ENCODE data around the gene SHC3. TPM values are rescaled to one million over a fixed set of nuclear protein-coding genes. Genes with fewer than 3 reads are reported as not detected.

Gene SHC3
- total and polyA plus RNA-seq, 2 donors from 2014 or later: 0.95 to 1.5 TPM

DNA sequence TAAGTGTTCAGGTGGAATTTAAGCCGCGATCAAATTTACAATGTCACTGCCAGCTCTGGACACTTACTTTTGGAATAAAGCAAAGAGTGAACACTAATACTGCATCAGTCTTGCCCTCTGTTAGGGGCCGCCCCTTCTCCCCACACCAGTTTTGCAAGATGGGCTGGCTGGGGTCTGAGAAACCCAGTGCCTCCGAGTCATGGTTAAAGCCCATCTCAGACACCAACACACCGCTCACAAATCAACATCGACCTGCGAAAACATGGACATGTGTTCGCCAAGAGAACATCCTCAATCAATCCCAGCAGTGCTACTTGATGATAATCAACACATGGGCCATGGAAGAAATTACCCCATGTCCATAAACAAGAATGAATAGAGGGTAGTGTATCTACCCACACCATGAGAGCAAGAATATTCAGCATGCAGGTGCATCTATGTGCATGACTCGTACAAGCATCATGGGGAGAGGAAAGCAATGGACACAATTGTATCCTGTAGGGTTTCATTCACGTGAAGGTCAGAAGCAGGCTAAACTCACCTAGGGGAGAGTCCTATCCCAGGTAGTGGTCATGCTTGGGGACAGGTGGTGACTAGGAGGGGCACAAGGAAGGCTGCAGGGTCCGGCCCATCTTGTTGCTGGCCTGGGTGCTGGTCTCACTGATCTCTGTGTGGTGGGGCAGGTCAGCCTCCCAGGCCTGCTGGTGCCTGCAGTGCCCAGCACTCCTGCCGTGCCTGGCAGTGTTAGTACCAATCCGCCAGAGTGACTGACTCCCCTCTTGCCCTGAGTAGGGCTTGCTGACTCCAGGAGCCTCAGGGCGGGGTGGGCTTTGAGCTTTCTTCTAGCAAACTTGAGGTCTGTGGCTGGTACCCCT is 182.3 kb downstream of the SHC3 start:
- peak overlapping the region in 1 of 3 donors; percentile 3 for H3K4me3 ChIP-seq (ENCODE audit: low read length in 3 of 3)
- no peak for DNase-seq

DNA sequence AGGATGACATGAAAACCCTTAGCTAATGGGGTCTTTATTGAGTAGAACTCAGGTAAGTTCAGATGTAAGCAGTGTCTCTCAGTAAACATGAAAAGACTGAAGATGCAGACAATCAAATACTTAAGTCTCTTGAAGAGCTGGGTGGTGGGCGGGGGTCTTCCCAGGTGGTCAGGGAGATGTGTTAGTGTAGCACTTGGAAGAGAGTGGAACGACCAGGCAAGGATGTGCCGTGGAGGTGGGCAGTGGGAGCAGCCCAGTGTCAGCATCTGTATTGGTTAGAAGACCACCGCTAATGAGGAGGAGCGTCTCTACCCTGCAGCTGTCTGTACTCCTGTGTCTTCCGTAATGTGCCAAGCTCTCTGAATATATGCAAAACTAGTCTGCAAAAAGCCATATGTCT is 183.0 kb downstream of the SHC3 start:
- Histone ChIP-seq H3K27ac (ENCODE audit: low read depth in 2 of 2, low read length in 2 of 2) (peak overlapping the region in 1 of 2 donors; percentile 18), H3K9me3 (ENCODE audit: control insufficient read depth in 2 of 3, insufficient read depth in 1 of 3, low read length in 3 of 3) (no peaks in the 10 kb centered on the region), H3K27me3 (ENCODE audit: control insufficient read depth, insufficient read depth, low read length) (no peaks in the 10 kb centered on the region), H3K9ac (ENCODE audit: low read length in 3 of 3) (no peak overlapping the region), H3K4me1 (ENCODE audit: control insufficient read depth in 2 of 3, insufficient read depth in 2 of 3, low read depth in 1 of 3, low read length in 3 of 3) (peaks cover 0 to 10% (median 7%) of the 10 kb centered on the region in 3 donors), H3K36me3 (ENCODE audit: control insufficient read depth in 2 of 3, insufficient read depth in 3 of 3, low read length in 3 of 3) (peaks cover 0 to 2% (median 0%) of the 10 kb centered on the region in 3 donors), H3K4me3 (ENCODE audit: low read length in 3 of 3) (no peak overlapping the region)
- no peak for FAIRE-seq
- intact Hi-C loops (cut with DNase I): no loop called here
- TF ChIP-seq, protein P1, sequence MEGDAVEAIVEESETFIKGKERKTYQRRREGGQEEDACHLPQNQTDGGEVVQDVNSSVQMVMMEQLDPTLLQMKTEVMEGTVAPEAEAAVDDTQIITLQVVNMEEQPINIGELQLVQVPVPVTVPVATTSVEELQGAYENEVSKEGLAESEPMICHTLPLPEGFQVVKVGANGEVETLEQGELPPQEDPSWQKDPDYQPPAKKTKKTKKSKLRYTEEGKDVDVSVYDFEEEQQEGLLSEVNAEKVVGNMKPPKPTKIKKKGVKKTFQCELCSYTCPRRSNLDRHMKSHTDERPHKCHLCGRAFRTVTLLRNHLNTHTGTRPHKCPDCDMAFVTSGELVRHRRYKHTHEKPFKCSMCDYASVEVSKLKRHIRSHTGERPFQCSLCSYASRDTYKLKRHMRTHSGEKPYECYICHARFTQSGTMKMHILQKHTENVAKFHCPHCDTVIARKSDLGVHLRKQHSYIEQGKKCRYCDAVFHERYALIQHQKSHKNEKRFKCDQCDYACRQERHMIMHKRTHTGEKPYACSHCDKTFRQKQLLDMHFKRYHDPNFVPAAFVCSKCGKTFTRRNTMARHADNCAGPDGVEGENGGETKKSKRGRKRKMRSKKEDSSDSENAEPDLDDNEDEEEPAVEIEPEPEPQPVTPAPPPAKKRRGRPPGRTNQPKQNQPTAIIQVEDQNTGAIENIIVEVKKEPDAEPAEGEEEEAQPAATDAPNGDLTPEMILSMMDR (IDR thresholded peaks at IDR 0.05; ENCODE audit: borderline replicate concordance, extremely low read depth, insufficient read depth): no peak
- peak in 1 of 5 donors; percentile 2 for DNase-seq

More for the DNA sequence above, 182.3 kb downstream of the SHC3 start:
- Histone ChIP-seq H3K27ac (ENCODE audit: low read depth in 2 of 2, low read length in 2 of 2) (no peak overlapping the region), H3K9me3 (ENCODE audit: control insufficient read depth in 2 of 3, insufficient read depth in 1 of 3, low read length in 3 of 3) (no peaks in the 10 kb centered on the region), H3K27me3 (ENCODE audit: control insufficient read depth, insufficient read depth, low read length) (no peaks in the 10 kb centered on the region), H3K9ac (ENCODE audit: low read length in 3 of 3) (no peak overlapping the region), H3K4me1 (ENCODE audit: control insufficient read depth in 2 of 3, insufficient read depth in 2 of 3, low read depth in 1 of 3, low read length in 3 of 3) (peaks cover 0 to 14% (median 7%) of the 10 kb centered on the region in 3 donors), H3K36me3 (ENCODE audit: control insufficient read depth in 2 of 3, insufficient read depth in 3 of 3, low read length in 3 of 3) (peaks cover 0 to 2% (median 0%) of the 10 kb centered on the region in 3 donors)
- FAIRE-seq: no peak
- intact Hi-C loops (cut with DNase I): no loop called here
- TF ChIP-seq, protein P1 (IDR thresholded peaks at IDR 0.05; ENCODE audit: borderline replicate concordance, extremely low read depth, insufficient read depth): no peak

DNA sequence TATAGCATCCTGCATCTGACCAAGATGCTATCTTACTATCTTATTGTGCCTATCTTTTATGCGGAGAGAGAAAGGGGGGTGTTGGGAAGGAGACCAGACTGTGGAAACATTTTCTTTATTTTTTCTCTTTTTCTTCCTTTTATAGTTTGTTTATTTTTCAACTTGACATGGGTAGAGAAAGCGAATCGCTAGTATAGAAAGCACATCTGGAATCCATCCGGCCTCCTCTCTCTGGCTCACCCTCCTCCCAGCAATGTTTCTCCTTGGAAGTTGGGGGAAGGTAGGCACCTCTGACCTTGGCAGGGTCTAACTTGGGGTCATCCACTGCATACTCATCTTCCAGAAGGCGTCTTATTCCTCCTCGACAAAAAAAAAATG is 183.4 kb downstream of the SHC3 start:
- FAIRE-seq: no peak
- H3K4me1 ChIP-seq (ENCODE audit: control insufficient read depth in 2 of 3, insufficient read depth in 2 of 3, low read depth in 1 of 3, low read length in 3 of 3): peaks cover 0 to 7% (median 7%) of the 10 kb centered on the region in 3 donors

More for the DNA sequence above, 183.4 kb downstream of the SHC3 start:
- no peaks in the 10 kb centered on the region for H3K9me3 ChIP-seq (ENCODE audit: control insufficient read depth in 2 of 3, insufficient read depth in 1 of 3, low read length in 3 of 3)
- intact Hi-C loops (cut with DNase I): no loop called here
- TF ChIP-seq, protein P1 (IDR thresholded peaks at IDR 0.05; ENCODE audit: borderline replicate concordance, extremely low read depth, insufficient read depth): no peak
- H3K27ac ChIP-seq (ENCODE audit: low read depth in 2 of 2, low read length in 2 of 2): peak overlapping the region in 1 of 2 donors; percentile 18
- peak in 2 of 5 donors; percentile 8 to 63 for DNase-seq
- peaks cover 0 to 2% (median 0%) of the 10 kb centered on the region in 3 donors for H3K36me3 ChIP-seq (ENCODE audit: control insufficient read depth in 2 of 3, insufficient read depth in 3 of 3, low read length in 3 of 3)
- no peaks in the 10 kb centered on the region for H3K27me3 ChIP-seq (ENCODE audit: control insufficient read depth, insufficient read depth, low read length)
- H3K9ac ChIP-seq (ENCODE audit: low read length in 3 of 3): peak overlapping the region in 1 of 3 donors; percentile 16
- H3K4me3 ChIP-seq (ENCODE audit: low read length in 3 of 3): no peak overlapping the region

Measured in kidney (tissue), 14 donors.